HFF-Myc (cell line): ENCODE results near the gene KCNMA1.

Experiments used
- DNase-seq: peaks from one replicate; pipeline ENCODE4 v3.0.0-alpha.2; 2011; ENCODE audit warnings: low read depth; ENCODE audit errors: extremely low read depth
- H3K4me3 ChIP-seq: replicated peaks from 2 replicates; pipeline ENCODE4 v1.5.1; 2011; ENCODE audit warnings: low read depth, mild to moderate bottlenecking, control low read depth, low read length
- TF ChIP-seq, protein P1 (sequence below): IDR thresholded peaks from 2 replicates; pipeline ENCODE4 v1.5.1; 2012; ENCODE audit warnings: mild to moderate bottlenecking, low read depth, low read length, control low read depth; ENCODE audit errors: missing control alignments

The KCNMA1 gene

GRCh38 chr10:77633376-77633775 lies 4.2 kb downstream of the KCNMA1 start:
- H3K4me3 ChIP-seq, result no peak overlapping the region
- DNase-seq, result no peak
- TF ChIP-seq, protein P1, sequence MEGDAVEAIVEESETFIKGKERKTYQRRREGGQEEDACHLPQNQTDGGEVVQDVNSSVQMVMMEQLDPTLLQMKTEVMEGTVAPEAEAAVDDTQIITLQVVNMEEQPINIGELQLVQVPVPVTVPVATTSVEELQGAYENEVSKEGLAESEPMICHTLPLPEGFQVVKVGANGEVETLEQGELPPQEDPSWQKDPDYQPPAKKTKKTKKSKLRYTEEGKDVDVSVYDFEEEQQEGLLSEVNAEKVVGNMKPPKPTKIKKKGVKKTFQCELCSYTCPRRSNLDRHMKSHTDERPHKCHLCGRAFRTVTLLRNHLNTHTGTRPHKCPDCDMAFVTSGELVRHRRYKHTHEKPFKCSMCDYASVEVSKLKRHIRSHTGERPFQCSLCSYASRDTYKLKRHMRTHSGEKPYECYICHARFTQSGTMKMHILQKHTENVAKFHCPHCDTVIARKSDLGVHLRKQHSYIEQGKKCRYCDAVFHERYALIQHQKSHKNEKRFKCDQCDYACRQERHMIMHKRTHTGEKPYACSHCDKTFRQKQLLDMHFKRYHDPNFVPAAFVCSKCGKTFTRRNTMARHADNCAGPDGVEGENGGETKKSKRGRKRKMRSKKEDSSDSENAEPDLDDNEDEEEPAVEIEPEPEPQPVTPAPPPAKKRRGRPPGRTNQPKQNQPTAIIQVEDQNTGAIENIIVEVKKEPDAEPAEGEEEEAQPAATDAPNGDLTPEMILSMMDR, result no peak

DNA sequence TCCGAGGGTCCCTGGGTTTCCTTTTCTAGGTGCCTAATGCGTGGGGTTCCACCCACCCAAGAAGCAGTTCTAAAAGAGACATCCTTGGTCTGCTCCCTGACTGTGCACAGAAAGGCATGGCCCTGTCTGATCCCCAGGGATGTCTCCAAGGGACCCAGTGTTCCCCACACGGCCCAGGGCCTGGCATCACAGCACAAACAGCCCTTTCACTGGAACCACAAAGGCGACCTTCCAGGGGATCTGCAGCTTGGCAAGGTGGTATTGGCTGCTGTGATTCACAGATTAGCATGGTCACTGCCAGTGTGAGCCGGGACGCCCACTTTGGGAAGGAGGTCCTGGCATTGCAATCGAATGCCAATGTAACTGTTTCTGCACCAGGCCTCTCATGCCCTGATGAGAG lies 6.4 kb downstream of the KCNMA1 start:
- no peak overlapping the region for H3K4me3 ChIP-seq
- TF ChIP-seq, protein P1, result no peak
- DNase-seq, result no peak

DNA sequence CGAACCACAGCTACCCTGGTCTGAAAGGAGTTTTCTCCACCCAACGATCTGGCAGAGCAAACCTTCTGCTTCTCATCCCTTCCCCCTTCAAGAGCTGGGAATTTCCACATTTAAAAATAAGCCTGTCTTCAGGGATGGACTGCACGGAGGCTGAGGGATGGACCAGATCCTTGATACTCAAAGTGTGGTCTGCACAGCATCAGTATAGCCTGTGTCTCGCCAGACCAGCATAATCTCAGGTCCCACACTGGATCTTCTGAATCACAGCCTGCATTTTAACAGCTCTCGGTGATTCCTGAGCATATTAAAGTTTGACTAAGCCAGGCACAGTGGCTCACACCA lies 7.1 kb downstream of the KCNMA1 start:
- no peak overlapping the region for H3K4me3 ChIP-seq
- DNase-seq, result no peak
- TF ChIP-seq, protein P1, result no peak

DNA sequence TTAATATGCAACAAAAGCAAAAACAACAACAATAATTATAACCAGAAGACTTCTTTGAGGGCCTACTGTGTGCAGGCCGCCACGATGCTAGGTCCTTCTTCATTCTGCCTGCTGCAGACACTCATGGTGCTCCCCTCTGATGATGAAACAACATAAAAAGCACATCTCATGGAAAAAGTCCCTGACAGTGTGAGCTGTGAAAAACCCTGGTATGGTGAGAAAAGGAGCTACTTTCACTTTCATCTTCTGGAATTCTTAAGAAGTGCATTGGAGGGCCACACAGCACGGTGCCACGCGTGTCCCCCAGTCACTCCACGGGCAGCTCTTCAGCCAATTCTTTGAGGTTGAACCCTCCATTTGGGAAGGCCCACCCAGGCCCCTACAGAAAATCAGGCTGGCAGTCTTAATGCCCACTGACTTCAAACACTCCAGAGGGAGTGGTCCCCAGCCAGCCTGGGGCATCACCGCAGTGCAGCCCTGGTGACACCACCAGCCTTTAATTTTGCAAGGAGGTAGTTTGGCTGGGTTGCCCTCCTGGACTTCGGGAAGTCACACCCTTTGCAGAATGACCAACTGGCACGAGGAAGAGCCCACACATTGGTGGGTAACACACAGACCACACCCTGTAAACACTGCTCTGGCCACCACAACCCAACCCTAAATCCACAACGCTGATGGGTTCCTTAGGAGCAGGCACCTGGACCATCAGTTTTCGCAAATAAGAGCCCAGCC lies 7.7 kb downstream of the KCNMA1 start:
- TF ChIP-seq, protein P1, result no peak
- H3K4me3 ChIP-seq, result no peak overlapping the region
- no peak for DNase-seq

- DNase-seq, result no peak
- TF ChIP-seq, protein P1, result no peak
- H3K4me3 ChIP-seq, result no peak overlapping the region
Observed at GRCh38 chr10:77628906-77629730, 8.5 kb downstream of the KCNMA1 start.

- no peak for DNase-seq
- TF ChIP-seq, protein P1, result no peak
- no peak overlapping the region for H3K4me3 ChIP-seq
Observed at GRCh38 chr10:77626266-77626935, 11.2 kb downstream of the KCNMA1 start.
